Smooth muscle cell (in vitro differentiated cells): ENCODE results near the gene LYSMD2. TPM values are rescaled to one million over a fixed set of nuclear protein-coding genes. Genes with fewer than 3 reads are reported as not detected.
A peak's percentile ranks its signal among the peaks of the same experiment; 100 is the strongest.

Experiments used
- DNase-seq: peaks from one replicate; lab custom pipeline; 2025; ENCODE audit not compliant: unreplicated experiment; lab: John Stamatoyannopoulos, UW
- H2AFZ ChIP-seq: fragments of 200-600 bp; sonication (generic); 2 replicates; pipeline ENCODE4 v1.6.0; 2016; ENCODE audit warnings: antibody characterized with exemption, low read depth, mild to moderate bottlenecking
- H3F3A ChIP-seq: fragments of 200-600 bp; sonication (generic); 2 replicates; pipeline ENCODE4 v1.6.0; 2017; ENCODE audit warnings: antibody characterized with exemption, low read depth
- H3K27ac ChIP-seq: fragments of 200-600 bp; sonication (generic); 2 replicates; pipeline ENCODE4 v1.5.1; 2016; ENCODE audit warnings: low read depth, mild to moderate bottlenecking
- H3K27me3 ChIP-seq: fragments of 200-600 bp; sonication (generic); 2 replicates; pipeline ENCODE4 v1.6.1; 2016; ENCODE audit warnings: low read depth, mild to moderate bottlenecking
- H3K36me3 ChIP-seq: fragments of 200-600 bp; sonication (generic); 2 replicates; pipeline ENCODE4 v1.5.1; 2016; ENCODE audit warnings: low read depth
- H3K4me1 ChIP-seq: fragments of 200-600 bp; sonication (generic); 2 replicates; pipeline ENCODE4 v1.5.1; 2016; ENCODE audit warnings: low read depth
- H3K4me2 ChIP-seq: fragments of 200-600 bp; sonication (generic); 2 replicates; pipeline ENCODE4 v1.6.0; 2016; ENCODE audit warnings: mild to moderate bottlenecking
- H3K4me3 ChIP-seq: fragments of 200-600 bp; sonication (generic); 2 replicates; pipeline ENCODE4 v1.5.1; 2016; ENCODE audit warnings: mild to moderate bottlenecking
- H3K79me2 ChIP-seq: fragments of 200-600 bp; sonication (generic); 2 replicates; pipeline ENCODE4 v1.6.0; 2016; ENCODE audit warnings: low read depth, mild to moderate bottlenecking
- H3K9ac ChIP-seq: fragments of 200-600 bp; sonication (generic); 2 replicates; pipeline ENCODE4 v1.6.0; 2016; ENCODE audit warnings: low read depth
- H3K9me3 ChIP-seq: fragments of 200-600 bp; sonication (generic); replicated peaks from 2 replicates; pipeline ENCODE4 v1.5.1; 2016; ENCODE audit warnings: low read depth
- H4K20me1 ChIP-seq: fragments of 200-600 bp; sonication (generic); 2 replicates; pipeline ENCODE4 v1.6.0; 2016; ENCODE audit warnings: low read depth
- CTCF ChIP-seq: fragments of 200-600 bp; sonication (generic); IDR thresholded peaks from 2 replicates; pipeline ENCODE4 v1.5.1; 2017; ENCODE audit warnings: borderline replicate concordance, mild to moderate bottlenecking, antibody characterized with exemption; ENCODE audit not compliant: insufficient read depth, poor library complexity, severe bottlenecking
- WGBS: methylation state at CpG from one replicate; pipeline ENCODE4 v1.1.7; 2016; ENCODE audit warnings: low lambda C conversion rate; 5-methylcytosine and 5-hydroxymethylcytosine counted together
- polyA plus RNA-seq: library from polyadenylated mRNA; unstranded; fragments of >200 nt; fragmentation: Nextera tagmentation; extraction: Ambion mirVana; gene quantifications from 2 replicates; pipeline ENCODE4 v1.2.1, GENCODE V29; 2016
- total RNA-seq: library from RNA; depleted of rRNA; stranded (reverse); fragments of >200 nt; gene quantifications from 2 replicates; pipeline ENCODE4 v1.2.3, GENCODE V29; 2014

The LYSMD2 gene
- total and polyA plus RNA-seq, 2 experiments from 2014 or later: 1.1 to 3.6 TPM

DNA sequence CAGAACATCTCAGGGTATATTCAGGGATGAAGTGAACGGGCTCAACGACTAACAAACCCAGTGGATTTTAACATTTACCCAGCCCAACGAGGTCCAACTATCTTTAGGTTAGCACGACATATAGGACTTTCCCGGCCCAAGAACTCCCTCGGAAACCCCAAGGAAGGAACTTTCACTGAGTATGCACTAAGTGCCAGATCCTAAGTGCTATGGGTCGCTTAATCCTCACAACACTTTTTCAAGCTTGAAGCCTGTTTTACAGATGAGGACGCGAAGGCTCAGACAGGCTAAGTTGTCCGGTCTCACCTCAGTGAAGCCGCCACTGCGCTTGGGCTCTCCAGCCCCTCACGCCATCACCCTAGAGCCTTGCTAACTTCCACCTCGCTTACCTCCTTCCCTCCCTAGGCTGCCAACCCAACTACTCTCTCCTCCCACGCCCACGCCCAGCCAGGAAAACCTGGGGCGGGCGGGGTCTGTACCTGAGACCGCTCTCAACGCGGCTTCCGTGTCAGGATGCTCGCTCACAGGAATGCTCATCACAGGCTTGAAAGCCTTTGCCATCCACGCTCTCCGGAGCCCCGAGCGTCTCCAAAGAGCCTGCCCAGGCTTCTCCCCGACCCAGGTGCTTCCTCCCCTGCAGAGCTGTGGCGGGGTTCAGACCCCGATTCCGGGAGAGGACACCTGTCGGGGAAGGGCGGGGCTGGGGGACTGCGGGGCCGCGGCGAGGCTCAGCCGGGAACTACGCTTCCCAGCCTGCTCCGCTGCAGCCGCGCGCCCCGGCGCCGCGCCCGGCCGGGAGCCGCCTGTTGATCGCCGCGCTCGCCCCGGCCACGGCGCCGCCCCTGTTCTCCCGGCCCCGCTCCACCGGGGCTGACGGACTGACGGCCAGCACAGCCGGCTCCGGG, 13.6 kb upstream of the LYSMD2 start, which contains the start of gene TMOD2:
TSS of gene TMOD2 (plus strand) at position 806 of the 905 bp plus-strand sequence. CDS start 14,845 bp downstream, outside the sequence.
- Histone ChIP-seq H3K36me3 (no peaks in the 10 kb centered on the region), H3K9me3 (no peaks in the 10 kb centered on the region), H3F3A (no peaks in the 10 kb centered on the region), H3K27me3 (peaks cover 43% of the 10 kb centered on the region), H3K27ac (no peak within 1 kb of the TSS), H3K4me3 (peak within 1 kb of the TSS; percentile 75), H2AFZ (peak within 1 kb of the TSS; percentile 93), H3K9ac (no peak within 1 kb of the TSS), H3K79me2 (no peaks in the 10 kb centered on the region), H4K20me1 (no peaks in the 10 kb centered on the region), H3K4me1 (peaks cover 7% of the 10 kb centered on the region), H3K4me2 (peak within 1 kb of the TSS; percentile 95)
- no peak for DNase-seq
- TF ChIP-seq CTCF: no peak
- WGBS: 6% methylated on average over 64 of the region's 65 CpGs

GRCh38 chr15:51750186-51750585, 12.7 kb upstream of the LYSMD2 start:
- no peak overlapping the region for H3K27ac ChIP-seq
- H3K4me2 ChIP-seq: no peak overlapping the region
- H3K9me3 ChIP-seq: no peaks in the 10 kb centered on the region
- no peaks in the 10 kb centered on the region for H3F3A ChIP-seq
- H3K36me3 ChIP-seq: no peaks in the 10 kb centered on the region
- peaks cover 50% of the 10 kb centered on the region for H3K27me3 ChIP-seq
- TF ChIP-seq CTCF: no peak
- no peaks in the 10 kb centered on the region for H3K79me2 ChIP-seq
- H3K4me3 ChIP-seq: no peak overlapping the region
- H4K20me1 ChIP-seq: no peaks in the 10 kb centered on the region
- no peak overlapping the region for H3K9ac ChIP-seq
- DNase-seq: no peak
- H2AFZ ChIP-seq: no peak overlapping the region
- H3K4me1 ChIP-seq: peaks cover 7% of the 10 kb centered on the region
- 86% methylated on average over 4 of the region's 4 CpGs for WGBS

DNA sequence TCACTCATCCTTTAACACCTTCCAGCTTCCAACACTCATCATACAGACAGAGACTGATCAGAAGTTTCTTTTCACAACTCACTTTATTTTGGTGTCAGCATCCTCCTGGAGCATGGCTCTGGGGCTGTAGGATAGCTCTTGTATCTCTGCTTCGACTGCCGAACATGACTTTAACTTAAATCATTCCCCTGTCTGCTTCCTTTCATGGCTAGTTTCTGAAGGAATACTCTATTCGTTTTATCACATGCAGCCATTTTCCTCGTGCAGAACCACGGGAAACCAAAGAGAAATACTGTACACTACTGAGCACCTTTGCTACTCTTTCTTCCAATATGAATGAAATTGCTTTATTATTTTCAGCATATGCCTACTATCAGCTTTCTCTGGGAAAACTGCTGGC, 11.9 kb upstream of the LYSMD2 start:
- TF ChIP-seq CTCF: no peak
- no peak for DNase-seq
- H3K27me3 ChIP-seq: peaks cover 55% of the 10 kb centered on the region
- no peak overlapping the region for H3K27ac ChIP-seq
- H3F3A ChIP-seq: no peaks in the 10 kb centered on the region
- no peak overlapping the region for H3K4me3 ChIP-seq
- H4K20me1 ChIP-seq: no peaks in the 10 kb centered on the region
- no peaks in the 10 kb centered on the region for H3K9me3 ChIP-seq
- no peaks in the 10 kb centered on the region for H3K79me2 ChIP-seq
- no peak overlapping the region for H3K9ac ChIP-seq
- no peaks in the 10 kb centered on the region for H3K36me3 ChIP-seq
- peaks cover 7% of the 10 kb centered on the region for H3K4me1 ChIP-seq
- H3K4me2 ChIP-seq: no peak overlapping the region
- WGBS: 85% methylated on average over 5 of the region's 5 CpGs
- H2AFZ ChIP-seq: no peak overlapping the region
